Measurements from ENCODE around the gene HTR1B.

HTR1B gene

DNA sequence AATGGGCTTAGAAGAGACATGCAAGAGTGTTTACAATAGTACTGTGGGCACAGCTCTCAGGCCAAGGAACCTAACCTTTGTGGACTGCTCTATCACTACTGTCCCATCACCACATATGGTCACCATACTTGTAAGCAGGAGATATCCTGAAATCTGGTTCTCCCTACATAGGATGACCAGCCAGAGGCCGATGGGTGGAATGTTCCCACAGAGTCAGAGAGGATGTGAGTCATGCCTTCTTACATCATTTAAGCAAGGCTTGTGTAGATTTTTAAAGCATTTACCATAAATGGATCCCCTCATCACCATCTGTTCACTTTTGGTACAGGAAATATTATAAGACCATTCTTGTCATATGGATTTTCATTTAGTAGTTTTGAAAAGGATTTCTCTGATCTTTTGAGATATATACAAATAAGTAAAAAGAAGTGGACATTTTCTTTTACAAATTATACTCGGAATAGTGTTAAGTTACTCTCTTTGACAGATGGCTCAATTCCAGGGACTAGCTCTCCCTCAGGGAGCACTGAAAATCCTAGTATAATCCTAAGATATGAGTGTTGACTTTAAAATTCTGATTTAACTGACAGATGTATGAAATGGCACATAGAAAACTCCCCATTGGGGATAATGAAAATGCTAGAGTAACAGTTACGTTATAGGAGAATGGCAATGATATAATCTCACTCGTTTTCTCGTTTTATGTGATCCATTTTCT, 6.6 kb downstream of the HTR1B start:
- peak overlapping the region; percentile 26; the same call in 1 of the 2 replicates for H3K4me3 ChIP-seq (ENCODE audit: low read depth, low read length)
- no peaks in the 10 kb centered on the region for H3K27me3 ChIP-seq (ENCODE audit: insufficient read depth, low read length)
- H3K4me1 ChIP-seq (ENCODE audit: control insufficient read depth, insufficient read depth, low read length, unreplicated experiment), result peaks cover 27% of the 10 kb centered on the region
- H2AFZ ChIP-seq (ENCODE audit: low read length, unreplicated experiment), result peak overlapping the region; percentile 5
- no peaks in the 10 kb centered on the region for H3K36me3 ChIP-seq (ENCODE audit: insufficient read depth, low read length)
- no peaks in the 10 kb centered on the region for H3K79me2 ChIP-seq (ENCODE audit: control insufficient read depth, insufficient read depth, low read length, unreplicated experiment)
- peak overlapping the region; percentile 95 for H3K27ac ChIP-seq (ENCODE audit: low read depth, low read length)

DNA sequence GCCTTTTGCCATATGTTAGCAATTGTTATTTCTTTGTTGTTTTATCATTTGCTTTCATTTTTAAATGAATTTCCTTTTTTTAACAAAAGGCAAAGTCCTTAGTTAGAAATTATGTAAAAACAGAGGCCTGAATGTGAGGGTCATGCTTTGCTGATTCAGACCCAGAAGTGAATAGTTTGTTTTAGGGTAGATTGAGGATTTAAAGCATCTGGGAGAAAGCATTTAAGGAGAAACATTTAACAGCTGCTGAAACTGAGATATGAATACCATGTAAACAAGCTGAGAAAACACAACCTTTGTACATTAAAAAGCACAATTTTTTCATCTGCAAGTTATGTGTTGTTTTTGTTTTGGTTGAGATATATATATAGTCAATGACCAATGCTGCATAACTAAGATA, 8.0 kb downstream of the HTR1B start:
- Histone ChIP-seq H3K4me3 (ENCODE audit: low read depth, low read length) (no peak overlapping the region), H3K27ac (ENCODE audit: low read depth, low read length) (peak overlapping the region; percentile 95), H3K79me2 (ENCODE audit: control insufficient read depth, insufficient read depth, low read length, unreplicated experiment) (no peaks in the 10 kb centered on the region), H3K36me3 (ENCODE audit: insufficient read depth, low read length) (no peaks in the 10 kb centered on the region), H2AFZ (ENCODE audit: low read length, unreplicated experiment) (peak overlapping the region; percentile 64), H3K27me3 (ENCODE audit: insufficient read depth, low read length) (no peaks in the 10 kb centered on the region), H3K4me1 (ENCODE audit: control insufficient read depth, insufficient read depth, low read length, unreplicated experiment) (peaks cover 27% of the 10 kb centered on the region)

GRCh38 chr6:77454386-77454785, 8.9 kb downstream of the HTR1B start:
- no peak overlapping the region for H3K4me3 ChIP-seq (ENCODE audit: low read depth, low read length)
- H3K4me1 ChIP-seq (ENCODE audit: control insufficient read depth, insufficient read depth, low read length, unreplicated experiment), result peaks cover 27% of the 10 kb centered on the region
- H3K27ac ChIP-seq (ENCODE audit: low read depth, low read length), result no peak overlapping the region
- H3K79me2 ChIP-seq (ENCODE audit: control insufficient read depth, insufficient read depth, low read length, unreplicated experiment), result no peaks in the 10 kb centered on the region
- peak overlapping the region; percentile 25 for H2AFZ ChIP-seq (ENCODE audit: low read length, unreplicated experiment)
- no peaks in the 10 kb centered on the region for H3K36me3 ChIP-seq (ENCODE audit: insufficient read depth, low read length)
- H3K27me3 ChIP-seq (ENCODE audit: insufficient read depth, low read length), result no peaks in the 10 kb centered on the region

GRCh38 chr6:77451466-77451865, 11.8 kb downstream of the HTR1B start:
- Histone ChIP-seq H3K4me1 (ENCODE audit: control insufficient read depth, insufficient read depth, low read length, unreplicated experiment) (peaks cover 25% of the 10 kb centered on the region), H3K79me2 (ENCODE audit: control insufficient read depth, insufficient read depth, low read length, unreplicated experiment) (no peaks in the 10 kb centered on the region), H3K27me3 (ENCODE audit: insufficient read depth, low read length) (no peaks in the 10 kb centered on the region), H3K36me3 (ENCODE audit: insufficient read depth, low read length) (no peaks in the 10 kb centered on the region), H3K4me3 (ENCODE audit: low read depth, low read length) (no peak overlapping the region), H2AFZ (ENCODE audit: low read length, unreplicated experiment) (no peak overlapping the region), H3K27ac (ENCODE audit: low read depth, low read length) (no peak overlapping the region)

DNA sequence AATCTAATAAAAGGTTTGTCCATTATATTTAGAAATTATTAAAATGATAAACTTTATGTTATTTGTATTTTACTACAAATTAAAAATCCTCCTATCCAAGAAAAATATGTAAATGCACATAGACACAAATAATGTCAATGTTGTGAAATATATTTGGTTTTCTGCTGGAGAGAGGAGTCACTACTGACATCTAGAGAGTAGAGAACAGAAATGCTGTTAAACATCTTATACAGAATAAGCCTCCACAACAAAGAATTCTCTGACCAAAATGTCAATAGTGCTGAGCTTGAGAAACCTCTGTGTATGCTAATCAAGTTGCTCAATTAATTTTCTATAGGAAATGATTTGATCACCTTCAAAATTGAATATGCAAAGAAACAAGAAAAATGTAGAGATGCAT, 12.4 kb downstream of the HTR1B start:
- Histone ChIP-seq H3K27ac (ENCODE audit: low read depth, low read length) (no peak overlapping the region), H2AFZ (ENCODE audit: low read length, unreplicated experiment) (no peak overlapping the region), H3K36me3 (ENCODE audit: insufficient read depth, low read length) (no peaks in the 10 kb centered on the region), H3K27me3 (ENCODE audit: insufficient read depth, low read length) (no peaks in the 10 kb centered on the region), H3K79me2 (ENCODE audit: control insufficient read depth, insufficient read depth, low read length, unreplicated experiment) (no peaks in the 10 kb centered on the region), H3K4me1 (ENCODE audit: control insufficient read depth, insufficient read depth, low read length, unreplicated experiment) (peaks cover 20% of the 10 kb centered on the region), H3K4me3 (ENCODE audit: low read depth, low read length) (no peak overlapping the region)

GRCh38 chr6:77448546-77448945, 14.7 kb downstream of the HTR1B start:
- H3K27me3 ChIP-seq (ENCODE audit: insufficient read depth, low read length), result no peaks in the 10 kb centered on the region
- no peak overlapping the region for H2AFZ ChIP-seq (ENCODE audit: low read length, unreplicated experiment)
- H3K36me3 ChIP-seq (ENCODE audit: insufficient read depth, low read length), result no peaks in the 10 kb centered on the region
- no peaks in the 10 kb centered on the region for H3K79me2 ChIP-seq (ENCODE audit: control insufficient read depth, insufficient read depth, low read length, unreplicated experiment)
- no peak overlapping the region for H3K27ac ChIP-seq (ENCODE audit: low read depth, low read length)
- H3K4me3 ChIP-seq (ENCODE audit: low read depth, low read length), result no peak overlapping the region
- H3K4me1 ChIP-seq (ENCODE audit: control insufficient read depth, insufficient read depth, low read length, unreplicated experiment), result peaks cover 10% of the 10 kb centered on the region

- Histone ChIP-seq H3K4me3 (ENCODE audit: low read depth, low read length) (no peak overlapping the region), H3K27ac (ENCODE audit: low read depth, low read length) (peak overlapping the region; percentile 4; the same call in 1 of the 2 replicates), H3K4me1 (ENCODE audit: control insufficient read depth, insufficient read depth, low read length, unreplicated experiment) (peaks cover 10% of the 10 kb centered on the region), H3K79me2 (ENCODE audit: control insufficient read depth, insufficient read depth, low read length, unreplicated experiment) (no peaks in the 10 kb centered on the region), H3K36me3 (ENCODE audit: insufficient read depth, low read length) (no peaks in the 10 kb centered on the region), H3K27me3 (ENCODE audit: insufficient read depth, low read length) (no peaks in the 10 kb centered on the region), H2AFZ (ENCODE audit: low read length, unreplicated experiment) (peak overlapping the region; percentile 59)
These were observed 16.0 kb downstream of the HTR1B start for GRCh38 chr6:77447254-77447653.

DNA sequence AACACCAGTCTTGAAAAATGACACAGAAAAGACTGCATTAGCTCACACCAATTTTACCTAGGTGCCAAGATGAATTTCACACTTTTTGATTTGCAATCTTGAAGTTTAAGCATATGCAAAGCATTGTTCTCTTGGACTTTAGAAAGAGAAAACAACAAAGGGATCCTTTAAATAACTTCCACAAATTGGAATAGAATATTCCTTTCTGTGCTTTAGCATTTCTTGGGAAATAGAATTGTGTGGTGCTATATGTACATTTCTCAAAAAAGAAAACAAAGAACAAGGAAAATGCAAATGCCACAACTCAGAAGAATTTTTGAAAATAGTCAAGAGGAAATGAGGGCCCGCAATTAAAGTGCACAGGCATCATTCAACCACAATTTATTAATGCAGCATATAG, 17.0 kb downstream of the HTR1B start:
- peaks cover 10% of the 10 kb centered on the region for H3K4me1 ChIP-seq (ENCODE audit: control insufficient read depth, insufficient read depth, low read length, unreplicated experiment)
- no peaks in the 10 kb centered on the region for H3K79me2 ChIP-seq (ENCODE audit: control insufficient read depth, insufficient read depth, low read length, unreplicated experiment)
- no peaks in the 10 kb centered on the region for H3K27me3 ChIP-seq (ENCODE audit: insufficient read depth, low read length)
- H3K27ac ChIP-seq (ENCODE audit: low read depth, low read length), result no peak overlapping the region
- no peaks in the 10 kb centered on the region for H3K36me3 ChIP-seq (ENCODE audit: insufficient read depth, low read length)
- H2AFZ ChIP-seq (ENCODE audit: low read length, unreplicated experiment), result no peak overlapping the region
- no peak overlapping the region for H3K4me3 ChIP-seq (ENCODE audit: low read depth, low read length)

DNA sequence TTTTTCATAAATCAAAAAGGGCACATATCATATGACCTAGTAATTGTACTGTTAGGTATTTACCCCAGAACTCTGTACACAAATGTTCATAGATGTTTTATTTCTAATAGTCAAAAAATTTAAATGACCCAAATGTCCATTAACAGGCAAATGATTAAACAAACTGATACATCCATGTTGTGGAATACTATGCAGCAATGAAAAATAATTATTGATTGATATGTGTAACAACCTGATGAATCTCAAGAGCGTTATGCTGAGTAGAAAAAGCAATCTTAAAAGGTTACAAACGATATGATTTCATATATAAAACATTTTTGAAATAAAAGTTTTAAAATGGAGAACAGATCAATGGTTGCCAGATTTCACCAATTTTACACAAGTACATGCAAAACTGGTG, 18.1 kb downstream of the HTR1B start:
- Histone ChIP-seq H3K27me3 (ENCODE audit: insufficient read depth, low read length) (no peaks in the 10 kb centered on the region), H3K4me3 (ENCODE audit: low read depth, low read length) (no peak overlapping the region), H3K36me3 (ENCODE audit: insufficient read depth, low read length) (no peaks in the 10 kb centered on the region), H2AFZ (ENCODE audit: low read length, unreplicated experiment) (no peak overlapping the region), H3K27ac (ENCODE audit: low read depth, low read length) (no peak overlapping the region), H3K79me2 (ENCODE audit: control insufficient read depth, insufficient read depth, low read length, unreplicated experiment) (no peaks in the 10 kb centered on the region), H3K4me1 (ENCODE audit: control insufficient read depth, insufficient read depth, low read length, unreplicated experiment) (peaks cover 10% of the 10 kb centered on the region)

DNA sequence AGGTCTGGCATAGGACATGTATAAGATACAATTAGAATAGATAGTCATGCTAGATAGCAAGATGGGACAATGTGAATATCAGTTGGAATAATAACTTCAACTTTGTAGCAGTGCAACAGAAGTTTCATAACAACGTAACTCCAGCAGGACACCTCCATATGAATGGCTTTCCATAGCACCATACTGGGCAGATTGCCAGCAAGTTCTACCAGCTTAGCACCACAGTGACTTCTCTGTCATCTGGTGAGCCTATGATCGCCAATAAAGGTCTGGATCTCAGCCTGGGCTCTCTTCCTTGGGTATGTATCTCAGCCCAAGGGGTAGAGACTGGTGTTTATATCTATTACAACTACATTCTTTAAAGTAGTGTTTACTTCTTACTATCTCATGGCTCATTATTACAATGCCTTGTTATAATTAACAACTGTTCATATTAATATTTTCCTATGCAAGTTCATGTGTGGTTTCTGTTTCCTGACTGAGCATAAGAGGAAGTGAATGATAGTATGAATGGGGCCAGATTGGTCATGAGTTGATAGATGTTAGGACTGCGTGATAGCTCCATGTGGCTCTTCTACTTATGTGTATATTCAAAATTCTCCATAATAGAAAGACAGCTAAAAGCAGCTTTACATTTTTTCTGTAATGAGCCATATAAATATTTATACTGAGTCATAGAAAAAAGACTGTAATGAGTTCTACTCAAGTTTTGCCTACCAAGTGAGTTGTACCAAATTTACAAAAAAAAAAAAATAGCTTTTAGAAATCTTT, 22.9 kb downstream of the HTR1B start:
- Histone ChIP-seq H3K27ac (ENCODE audit: low read depth, low read length) (no peak overlapping the region), H3K79me2 (ENCODE audit: control insufficient read depth, insufficient read depth, low read length, unreplicated experiment) (no peaks in the 10 kb centered on the region), H3K36me3 (ENCODE audit: insufficient read depth, low read length) (no peaks in the 10 kb centered on the region), H3K4me1 (ENCODE audit: control insufficient read depth, insufficient read depth, low read length, unreplicated experiment) (no peaks in the 10 kb centered on the region), H3K4me3 (ENCODE audit: low read depth, low read length) (no peak overlapping the region), H3K27me3 (ENCODE audit: insufficient read depth, low read length) (no peaks in the 10 kb centered on the region), H2AFZ (ENCODE audit: low read length, unreplicated experiment) (no peak overlapping the region)

DNA sequence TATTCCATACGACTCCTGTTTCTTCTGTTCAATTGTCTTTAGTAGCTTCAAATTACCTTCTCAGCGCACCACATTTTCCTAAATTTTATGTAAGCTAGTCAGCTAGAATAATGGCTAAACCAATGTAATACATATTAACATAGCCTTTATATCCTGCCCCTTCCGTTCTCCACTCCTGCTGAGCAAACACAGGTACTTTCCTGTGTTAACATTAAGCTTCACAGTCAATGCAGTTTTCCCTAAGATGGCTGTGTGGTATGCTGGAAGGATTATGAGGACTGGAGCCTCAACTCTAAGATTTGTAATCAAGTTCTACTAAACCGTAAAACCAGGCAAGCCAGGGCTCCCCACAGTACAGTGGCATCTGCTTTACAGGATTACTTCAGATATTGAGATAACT, 29.4 kb downstream of the HTR1B start:
- Histone ChIP-seq H2AFZ (ENCODE audit: low read length, unreplicated experiment) (no peak overlapping the region), H3K4me3 (ENCODE audit: low read depth, low read length) (no peak overlapping the region), H3K27me3 (ENCODE audit: insufficient read depth, low read length) (no peaks in the 10 kb centered on the region), H3K79me2 (ENCODE audit: control insufficient read depth, insufficient read depth, low read length, unreplicated experiment) (no peaks in the 10 kb centered on the region), H3K36me3 (ENCODE audit: insufficient read depth, low read length) (no peaks in the 10 kb centered on the region), H3K27ac (ENCODE audit: low read depth, low read length) (no peak overlapping the region), H3K4me1 (ENCODE audit: control insufficient read depth, insufficient read depth, low read length, unreplicated experiment) (no peaks in the 10 kb centered on the region)

Data from ACC112 (cell line).